ENCODE data around the gene ITGB2.
"Not testable (repeated sequence)": the region's sequence is repeated elsewhere in the genome, so short reads cannot be mapped to it uniquely, and the experiment has no call there.

Gene ITGB2

GRCh38 chr21:44929799-44930542 is 9.3 kb upstream of the ITGB2 start:
- Histone ChIP-seq H3K4me3 (IDR thresholded peaks at IDR 0.05; ENCODE audit: insufficient read depth, low read depth, low read length) (no peak overlapping the region), H3K27ac (no peak overlapping the region), H3K79me2 (ENCODE audit: insufficient read depth, low read depth) (no peaks in the 10 kb centered on the region), H3K9ac (no peak overlapping the region), H3K36me3 (ENCODE audit: insufficient read depth) (no peaks in the 10 kb centered on the region), H2AFZ (ENCODE audit: low read depth) (no peak overlapping the region), H4K20me1 (ENCODE audit: insufficient read depth) (no peaks in the 10 kb centered on the region), H3K27me3 (ENCODE audit: insufficient read depth, low read depth) (peaks cover 82% of the 10 kb centered on the region), H3K4me1 (ENCODE audit: low read depth, poor library complexity, severe bottlenecking) (no peaks in the 10 kb centered on the region), H3K4me2 (no peak overlapping the region)
- no peak for TF ChIP-seq CTCF (conservative IDR thresholded peaks at IDR 0.05; ENCODE audit: low read depth, low read length)

GRCh38 chr21:44929242-44929798 is 8.6 kb upstream of the ITGB2 start:
- no peak overlapping the region for H3K4me2 ChIP-seq
- H3K4me1 ChIP-seq (ENCODE audit: low read depth, poor library complexity, severe bottlenecking) = no peaks in the 10 kb centered on the region
- peaks cover 83% of the 10 kb centered on the region for H3K27me3 ChIP-seq (ENCODE audit: insufficient read depth, low read depth)
- H3K27ac ChIP-seq = no peak overlapping the region
- H3K4me3 ChIP-seq (IDR thresholded peaks at IDR 0.05; ENCODE audit: insufficient read depth, low read depth, low read length) = no peak overlapping the region
- no peaks in the 10 kb centered on the region for H3K79me2 ChIP-seq (ENCODE audit: insufficient read depth, low read depth)
- H2AFZ ChIP-seq (ENCODE audit: low read depth) = no peak overlapping the region
- no peaks in the 10 kb centered on the region for H4K20me1 ChIP-seq (ENCODE audit: insufficient read depth)
- H3K9ac ChIP-seq = no peak overlapping the region
- H3K36me3 ChIP-seq (ENCODE audit: insufficient read depth) = no peaks in the 10 kb centered on the region
- no peak for TF ChIP-seq CTCF (conservative IDR thresholded peaks at IDR 0.05; ENCODE audit: low read depth, low read length)

- not testable (repeated sequence) for H3K4me2 ChIP-seq; H3K79me2 ChIP-seq (ENCODE audit: insufficient read depth, low read depth); H3K9ac ChIP-seq; H3K27ac ChIP-seq; H4K20me1 ChIP-seq (ENCODE audit: insufficient read depth); H3K4me3 ChIP-seq (IDR thresholded peaks at IDR 0.05; ENCODE audit: insufficient read depth, low read depth, low read length); H3K4me1 ChIP-seq (ENCODE audit: low read depth, poor library complexity, severe bottlenecking); H3K36me3 ChIP-seq (ENCODE audit: insufficient read depth); H2AFZ ChIP-seq (ENCODE audit: low read depth)
- peaks cover 88% of the 10 kb centered on the region for H3K27me3 ChIP-seq (ENCODE audit: insufficient read depth, low read depth)
Measured at GRCh38 chr21:44928500-44929241, 8.0 kb upstream of the ITGB2 start.

GRCh38 chr21:44927587-44928461 is 7.1 kb upstream of the ITGB2 start:
- Histone ChIP-seq H3K4me2 (no peak overlapping the region), H3K79me2 (ENCODE audit: insufficient read depth, low read depth) (no peaks in the 10 kb centered on the region), H3K4me1 (ENCODE audit: low read depth, poor library complexity, severe bottlenecking) (no peaks in the 10 kb centered on the region), H3K9ac (no peak overlapping the region), H3K27ac (no peak overlapping the region), H4K20me1 (ENCODE audit: insufficient read depth) (no peaks in the 10 kb centered on the region), H3K36me3 (ENCODE audit: insufficient read depth) (no peaks in the 10 kb centered on the region), H3K27me3 (ENCODE audit: insufficient read depth, low read depth) (peaks cover 88% of the 10 kb centered on the region), H3K4me3 (IDR thresholded peaks at IDR 0.05; ENCODE audit: insufficient read depth, low read depth, low read length) (no peak overlapping the region), H2AFZ (ENCODE audit: low read depth) (no peak overlapping the region)
- TF ChIP-seq CTCF (conservative IDR thresholded peaks at IDR 0.05; ENCODE audit: low read depth, low read length) = no peak

Measured in KMS-11 (cell line).